K562 (cell line): ENCODE measurements around the gene KNL1. TPM values are rescaled to one million over a fixed set of nuclear protein-coding genes. Genes with fewer than 3 reads are reported as not detected.

ENCODE experiments used
- ASH1L ChIP-seq: fragments of 450-650 bp; IDR thresholded peaks from 2 replicates; pipeline ENCODE4 v1.6.1; 2018; ENCODE audit warnings: borderline replicate concordance, mild to moderate bottlenecking, low read depth; ENCODE audit not compliant: partially characterized antibody
- CBX8 ChIP-seq: fragments of 200-600 bp; sonication (generic); IDR thresholded peaks from 2 replicates; pipeline ENCODE4 v1.6.1; 2012; ENCODE audit warnings: borderline replicate concordance, mixed run types, low read depth, mild to moderate bottlenecking, moderate library complexity, mixed read lengths, low read length, control low read depth, inconsistent platforms; ENCODE audit not compliant: poor library complexity, severe bottlenecking; ENCODE audit errors: extremely low read depth
- CEBPG ChIP-seq, 3 experiments: fragments of 200-800 bp in 1 of 3; sonication (Bioruptor generic) in 1 of 3; sonication (generic) in 1 of 3; formaldehyde crosslinking in 1 of 3; IDR thresholded peaks in 2 of 3; conservative IDR thresholded peaks in 1 of 3; 2 replicates each; pipeline versions ENCODE4 v1.6.1 to v1.8.0; 2016 to 2022; ENCODE audit warnings: missing compliant biosample characterization in 2 of 3, missing genetic modification characterization in 2 of 3, mild to moderate bottlenecking in 1 of 3, missing genetic modification reagents in 1 of 3
- CHD4 ChIP-seq: fragments of 200-600 bp; sonication (generic); IDR thresholded peaks from 3 replicates; pipeline ENCODE4 v1.6.1; 2012; ENCODE audit warnings: low read depth, mild to moderate bottlenecking, mixed read lengths, low read length, inconsistent platforms; ENCODE audit not compliant: insufficient read depth, insufficient replicate concordance, poor library complexity, severe bottlenecking
- CREB3 ChIP-seq: fragments of 450-650 bp; conservative IDR thresholded peaks from 2 replicates; pipeline ENCODE4 v1.6.1; 2016; ENCODE audit warnings: missing genetic modification characterization, low read depth, mild to moderate bottlenecking, missing compliant biosample characterization, moderate library complexity
- DIDO1 ChIP-seq: fragments of 450-650 bp; IDR thresholded peaks from 2 replicates; pipeline ENCODE4 v1.6.1; 2016; ENCODE audit warnings: low read depth, missing biosample characterization, missing genetic modification characterization
- ETS1 ChIP-seq: conservative IDR thresholded peaks from 2 replicates; pipeline ENCODE4 v1.6.1; 2011; ENCODE audit warnings: low read depth, mild to moderate bottlenecking, low read length; ENCODE audit not compliant: control insufficient read depth
- FOXK2 ChIP-seq, 2 experiments: fragments of 450-650 bp; IDR thresholded peaks in 1 of 2; conservative IDR thresholded peaks in 1 of 2; 2 replicates each; pipeline ENCODE4 v1.6.1; 2016; ENCODE audit warnings: low read depth in 2 of 2, mild to moderate bottlenecking in 1 of 2
- GTF2F1 ChIP-seq: IDR thresholded peaks from 2 replicates; pipeline ENCODE4 v1.6.1; 2011; ENCODE audit warnings: low read depth, low read length, improper control_type of control experiment
- MYC ChIP-seq, 2 experiments: fragments of 250-450 bp in 1 of 2; sonication (Bioruptor Pico) in 1 of 2; IDR thresholded peaks; 2 replicates each; pipeline versions ENCODE4 v1.5.1 to v1.6.1; 2012 to 2021; ENCODE audit warnings: low read depth in 2 of 2, borderline replicate concordance in 1 of 2, improper control_type of control experiment in 1 of 2, low read length in 1 of 2, mild to moderate bottlenecking in 1 of 2, moderate library complexity in 1 of 2
- NR2C1 ChIP-seq, 2 experiments: fragments of 450-650 bp; IDR thresholded peaks; 2 replicates each; pipeline ENCODE4 v1.6.1; 2017; ENCODE audit warnings: mild to moderate bottlenecking in 2 of 2, antibody characterized with exemption in 1 of 2, inconsistent platforms in 1 of 2, missing compliant biosample characterization in 1 of 2, missing genetic modification characterization in 1 of 2
- PCBP1 ChIP-seq: fragments of 200-400 bp; formaldehyde crosslinking; IDR thresholded peaks from 2 replicates; pipeline ENCODE4 v1.6.1; 2018; ENCODE audit warnings: mild to moderate bottlenecking, low read depth, low read length; ENCODE audit not compliant: poor library complexity, severe bottlenecking
- RBM39 ChIP-seq: fragments of 200-400 bp; formaldehyde crosslinking; optimal IDR thresholded peaks from 2 replicates; pipeline ENCODE3; 2018; ENCODE audit warnings: low read depth, low read length
- SREBF2 ChIP-seq: sonication (generic); formaldehyde crosslinking; IDR thresholded peaks from 2 replicates; pipeline ENCODE4 v1.4.0; 2020; ENCODE audit warnings: mild to moderate bottlenecking, missing genetic modification reagents
- XRCC4 ChIP-seq: IDR thresholded peaks from one replicate; pipeline ENCODE4 v1.6.1; 2011; ENCODE audit not compliant: insufficient read depth, insufficient read length; ENCODE audit errors: extremely low read depth
- ZMIZ1 ChIP-seq, 2 experiments: fragments of 150-350 bp in 1 of 2; IDR thresholded peaks; 2 replicates each; pipeline ENCODE4 v1.6.1; 2012 to 2016; ENCODE audit warnings: low read depth in 2 of 2, low read length in 2 of 2, mild to moderate bottlenecking in 1 of 2, moderate library complexity in 1 of 2
- ZNF239 ChIP-seq: fragments of 250-450 bp; sonication (Bioruptor Pico); IDR thresholded peaks from 2 replicates; pipeline ENCODE4 v1.4.0; 2020; ENCODE audit warnings: mild to moderate bottlenecking
- ZNF707 ChIP-seq: fragments of 250-450 bp; sonication (Bioruptor Pico); conservative IDR thresholded peaks from 2 replicates; pipeline ENCODE4 v1.8.0; 2022; ENCODE audit warnings: inconsistent platforms, mild to moderate bottlenecking, moderate library complexity
- polyA plus RNA-seq, 8 experiments: library from polyadenylated mRNA; depleted of rRNA in 4 of 8; stranded (reverse) in 5 of 8; unstranded in 3 of 8; fragments of >200 nt; fragmentation: Nextera tagmentation in 2 of 8; fragmentation: Illumina TruSeq in 1 of 8; extraction: Ambion mirVana in 2 of 8; extraction: Trizol in 1 of 8; gene quantifications; 2 replicates each; pipeline versions ENCODE4 v1.2.1 to v1.2.3, GENCODE V29; 2011 to 2014; ENCODE audit warnings: inconsistent platforms in 1 of 8, missing spikeins in 1 of 8
- total RNA-seq, 7 experiments: library from RNA; depleted of rRNA in 6 of 7; stranded (reverse); fragments of >200 nt in 6 of 7; fragmentation: Illumina TruSeq in 2 of 7; extraction: Trizol in 2 of 7; gene quantifications; 2 replicates each; pipeline versions ENCODE4 v1.2.1 to v1.2.3, GENCODE V29; 2011 to 2021; ENCODE audit warnings: low replicate concordance in 1 of 7

KNL1 gene
- total and polyA plus RNA-seq, 9 of the 15 experiments (the other 6 are each of a cell fraction or from before 2014, with no cell fraction given) = 14.5 to 65.4 (median 34.6) TPM

GRCh38 chr15:40694688-40695468 is 100.8 kb downstream of the KNL1 start, which contains the start of gene RAD51 (continued):
- TF ChIP-seq MYC (IDR thresholded peaks at IDR 0.05; ENCODE audit: low read depth, low read length) (peak; percentile 61; the same call in 1 of the 2 replicates), MYC (CRISPR knock-in tag; IDR thresholded peaks at IDR 0.05; ENCODE audit: borderline replicate concordance, low read depth) (no peak), XRCC4 (no peak), PCBP1 (peak; percentile 47), GTF2F1 (no peak; the same call in 1 of the 2 replicates), DIDO1 (tag) (no peak), NR2C1 (IDR thresholded peaks at IDR 0.05) (peak; percentile 69; the same call in 1 of the 2 replicates), NR2C1 (tag; IDR thresholded peaks at IDR 0.05) (peak; percentile 59; the same call in 1 of the 2 replicates), ASH1L (peak; percentile 29), ZNF707 (no peak), CHD4 (no peak), CREB3 (no peak), ETS1 (peak; percentile 83), CEBPG (CRISPR knock-in tag; IDR thresholded peaks at IDR 0.05) (no peak), CEBPG (tag; conservative IDR thresholded peaks at IDR 0.05 in 1 of 2, IDR thresholded peaks at IDR 0.05 in 1 of 2) (no peak), ZNF239 (CRISPR knock-in tag) (no peak), SREBF2 (CRISPR knock-in tag) (no peak), FOXK2 (conservative IDR thresholded peaks at IDR 0.05 in 1 of 2, IDR thresholded peaks at IDR 0.05 in 1 of 2; ENCODE audit: low read depth in 2 of 2) (peak in 1 of 2 experiments; percentile 67), RBM39 (no peak), CBX8 (no peak), ZMIZ1 (IDR thresholded peaks at IDR 0.05; ENCODE audit: low read depth in 2 of 2, low read length in 2 of 2) (no peak)
